Measurements from ENCODE around the gene NFIB. TPM values are rescaled to one million over a fixed set of nuclear protein-coding genes. Genes with fewer than 3 reads are reported as not detected.

Gene NFIB
- total RNA-seq, 1 experiment from 2014 or later, result 0.61 TPM

- no peak overlapping the region for H3K27ac Mint-ChIP-seq (ENCODE audit: unreplicated experiment)
- Histone ChIP-seq H3K9me3 (no peaks in the 10 kb centered on the region), H3K27me3 (replicated peaks; ENCODE audit: control insufficient read depth, insufficient read depth, low read length) (no peaks in the 10 kb centered on the region), H3K4me3 (ENCODE audit: low read depth, low read length) (no peak overlapping the region), H3K4me1 (no peaks in the 10 kb centered on the region), H3K36me3 (ENCODE audit: control insufficient read depth, insufficient read depth, low read length) (no peaks in the 10 kb centered on the region)
- no peaks in the 10 kb centered on the region for H3K9me3 Mint-ChIP-seq (ENCODE audit: unreplicated experiment)
- H3K27me3 Mint-ChIP-seq (ENCODE audit: insufficient read depth, unreplicated experiment), result peaks cover 4% of the 10 kb centered on the region
- ChIA-PET POLR2A (no interaction called here), CTCF (no interaction called here)
- no TSS peak for BruUV-seq (replicated peaks)
- H3K4me1 Mint-ChIP-seq (ENCODE audit: low read depth, unreplicated experiment), result no peaks in the 10 kb centered on the region
- H3K4me3 Mint-ChIP-seq (ENCODE audit: unreplicated experiment), result no peak overlapping the region
- TF ChIP-seq CTCF (IDR thresholded peaks at IDR 0.05; ENCODE audit: insufficient read depth in 1 of 2, low read depth in 1 of 2, low read length in 1 of 2, severe bottlenecking in 1 of 2, unreplicated experiment in 1 of 2), result no peak
- intact Hi-C loops (cut with micrococcal nuclease; ENCODE audit: unreplicated experiment), result no loop called here
- H3K36me3 Mint-ChIP-seq (ENCODE audit: insufficient read depth, unreplicated experiment), result no peaks in the 10 kb centered on the region
- no peak for DNase-seq
Observed at GRCh38 chr9:14340994-14341393, 27.1 kb upstream of the NFIB start.

DNA sequence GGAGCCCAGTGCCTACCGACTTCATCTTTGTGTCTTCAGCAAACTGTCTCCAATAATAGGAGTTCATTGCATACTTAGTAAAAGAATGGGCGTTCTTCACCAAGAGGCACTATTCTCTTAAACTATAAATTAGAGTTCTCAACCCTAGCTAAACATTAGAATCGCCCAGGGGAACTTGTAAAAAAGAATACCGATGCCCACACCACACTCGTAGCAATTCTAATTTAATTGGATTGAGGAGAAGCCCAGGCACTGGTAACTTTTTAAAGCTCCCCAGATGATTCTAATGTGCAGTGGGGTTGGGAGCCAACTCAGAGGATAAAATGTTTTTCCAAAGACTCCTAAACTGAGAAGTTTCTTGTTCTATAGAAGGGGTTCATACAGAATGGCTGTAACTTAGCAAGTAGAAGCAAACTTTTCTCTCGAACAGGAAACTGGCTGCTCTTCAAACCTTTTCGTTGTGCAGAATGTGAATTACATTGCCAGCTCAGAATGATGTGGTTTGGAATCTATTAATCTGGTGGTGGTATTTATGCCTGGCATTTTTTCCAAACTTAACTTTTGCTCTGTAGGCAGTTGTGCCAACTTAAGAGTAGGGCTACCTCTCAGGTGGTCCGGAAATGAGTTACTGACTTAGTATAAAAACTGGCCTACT lies 26.4 kb upstream of the NFIB start:
- intact Hi-C loops (cut with micrococcal nuclease; ENCODE audit: unreplicated experiment), result no loop called here
- Histone ChIP-seq H3K9me3 (no peaks in the 10 kb centered on the region), H3K36me3 (ENCODE audit: control insufficient read depth, insufficient read depth, low read length) (no peaks in the 10 kb centered on the region), H3K27me3 (replicated peaks; ENCODE audit: control insufficient read depth, insufficient read depth, low read length) (no peaks in the 10 kb centered on the region), H3K4me3 (ENCODE audit: low read depth, low read length) (no peak overlapping the region), H3K4me1 (no peaks in the 10 kb centered on the region)
- peaks cover 4% of the 10 kb centered on the region for H3K27me3 Mint-ChIP-seq (ENCODE audit: insufficient read depth, unreplicated experiment)
- no TSS peak for BruUV-seq (replicated peaks)
- ChIA-PET CTCF (no interaction called here), POLR2A (no interaction called here)
- no peak overlapping the region for H3K4me3 Mint-ChIP-seq (ENCODE audit: unreplicated experiment)
- no peak for DNase-seq
- no peaks in the 10 kb centered on the region for H3K9me3 Mint-ChIP-seq (ENCODE audit: unreplicated experiment)
- H3K27ac Mint-ChIP-seq (ENCODE audit: unreplicated experiment), result no peak overlapping the region
- H3K36me3 Mint-ChIP-seq (ENCODE audit: insufficient read depth, unreplicated experiment), result no peaks in the 10 kb centered on the region
- H3K4me1 Mint-ChIP-seq (ENCODE audit: low read depth, unreplicated experiment), result no peaks in the 10 kb centered on the region
- TF ChIP-seq CTCF (IDR thresholded peaks at IDR 0.05; ENCODE audit: insufficient read depth in 1 of 2, low read depth in 1 of 2, low read length in 1 of 2, severe bottlenecking in 1 of 2, unreplicated experiment in 1 of 2), result no peak

DNA sequence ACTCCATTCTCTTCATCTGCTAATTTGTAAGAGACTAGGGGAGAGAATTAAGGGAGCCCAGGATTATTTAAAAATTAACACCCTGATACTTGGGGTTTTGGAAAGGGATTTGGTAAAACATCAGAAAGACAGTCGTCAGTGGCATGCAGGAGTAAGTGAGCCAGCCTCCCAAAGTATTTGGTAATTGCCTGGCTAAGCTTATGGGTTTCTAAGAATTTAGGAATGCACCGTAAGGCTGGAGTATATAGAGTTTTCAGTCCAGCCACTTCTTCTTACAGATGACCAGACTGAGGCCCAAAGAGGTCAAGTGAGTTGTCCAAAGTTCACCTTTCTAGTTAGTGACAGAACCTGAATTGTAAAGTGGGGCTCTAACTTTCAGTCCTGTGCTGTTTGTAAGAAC lies 25.8 kb upstream of the NFIB start:
- H3K27ac Mint-ChIP-seq (ENCODE audit: unreplicated experiment), result no peak overlapping the region

More for the DNA sequence above, 25.8 kb upstream of the NFIB start:
- no TSS peak for BruUV-seq (replicated peaks)
- intact Hi-C loops (cut with micrococcal nuclease; ENCODE audit: unreplicated experiment), result no loop called here
- ChIA-PET CTCF (no interaction called here), POLR2A (no interaction called here)
- H3K9me3 ChIP-seq, result no peaks in the 10 kb centered on the region
- H3K27me3 ChIP-seq (replicated peaks; ENCODE audit: control insufficient read depth, insufficient read depth, low read length), result no peaks in the 10 kb centered on the region
- no peaks in the 10 kb centered on the region for H3K9me3 Mint-ChIP-seq (ENCODE audit: unreplicated experiment)
- H3K27me3 Mint-ChIP-seq (ENCODE audit: insufficient read depth, unreplicated experiment), result peaks cover 6% of the 10 kb centered on the region
- no peaks in the 10 kb centered on the region for H3K4me1 ChIP-seq
- no peaks in the 10 kb centered on the region for H3K36me3 ChIP-seq (ENCODE audit: control insufficient read depth, insufficient read depth, low read length)
- H3K4me3 ChIP-seq (ENCODE audit: low read depth, low read length), result no peak overlapping the region
- H3K4me1 Mint-ChIP-seq (ENCODE audit: low read depth, unreplicated experiment), result no peaks in the 10 kb centered on the region
- no peak for DNase-seq
- H3K36me3 Mint-ChIP-seq (ENCODE audit: insufficient read depth, unreplicated experiment), result no peaks in the 10 kb centered on the region
- H3K4me3 Mint-ChIP-seq (ENCODE audit: unreplicated experiment), result no peak overlapping the region
- TF ChIP-seq CTCF (IDR thresholded peaks at IDR 0.05; ENCODE audit: insufficient read depth in 1 of 2, low read depth in 1 of 2, low read length in 1 of 2, severe bottlenecking in 1 of 2, unreplicated experiment in 1 of 2), result no peak
